GM12892 (cell line): ENCODE data around the gene KIAA0753. TPM values are rescaled to one million over a fixed set of nuclear protein-coding genes. Genes with fewer than 3 reads are reported as not detected.

Source experiments
- DNase-seq: peaks from one replicate; pipeline ENCODE4 v3.0.0; 2011; ENCODE audit not compliant: insufficient read length
- FAIRE-seq: peaks from 2 replicates; lab custom pipeline; 2011; peaks lifted over from hg19 to GRCh38; lab: Jason Lieb, UNC
- POLR2A ChIP-seq: IDR thresholded peaks from 2 replicates; pipeline ENCODE4 v1.6.1; 2011; ENCODE audit warnings: low read depth, low read length, control low read depth
- POLR2AphosphoS5 ChIP-seq: IDR thresholded peaks from 2 replicates; pipeline ENCODE4 v1.6.1; 2011; ENCODE audit warnings: low read depth, low read length, control low read depth
- TAF1 ChIP-seq: IDR thresholded peaks from 2 replicates; pipeline ENCODE4 v1.6.1; 2011; ENCODE audit warnings: low read depth, mild to moderate bottlenecking, control low read depth, low read length, borderline replicate concordance
- polyA plus RNA-seq: library from polyadenylated mRNA; unstranded; fragments of >200 nt; gene quantifications from one replicate; pipeline ENCODE4 v1.2.1, GENCODE V29; 2012; ENCODE audit warnings: missing spikeins, inconsistent platforms; ENCODE audit not compliant: missing spikeins

The KIAA0753 gene
- polyA plus RNA-seq: 9.4 TPM

- FAIRE-seq (peak; percentile 100), DNase-seq (peak; percentile 82)
- TF ChIP-seq POLR2A (peak; percentile 97), POLR2AphosphoS5 (peak; percentile 98), TAF1 (peak; percentile 98)
Observed at GRCh38 chr17:6640536-6641246, at the start of gene KIAA0753, which contains the start of gene TXNDC17. Gene KIAA0753, minus strand, starts transcription at chr17:6640711. Its CDS starts 5,608 bp downstream, at chr17:6635103. Gene TXNDC17, plus strand, starts transcription at chr17:6641060. Its CDS starts 23 bp downstream, at chr17:6641083.

DNA sequence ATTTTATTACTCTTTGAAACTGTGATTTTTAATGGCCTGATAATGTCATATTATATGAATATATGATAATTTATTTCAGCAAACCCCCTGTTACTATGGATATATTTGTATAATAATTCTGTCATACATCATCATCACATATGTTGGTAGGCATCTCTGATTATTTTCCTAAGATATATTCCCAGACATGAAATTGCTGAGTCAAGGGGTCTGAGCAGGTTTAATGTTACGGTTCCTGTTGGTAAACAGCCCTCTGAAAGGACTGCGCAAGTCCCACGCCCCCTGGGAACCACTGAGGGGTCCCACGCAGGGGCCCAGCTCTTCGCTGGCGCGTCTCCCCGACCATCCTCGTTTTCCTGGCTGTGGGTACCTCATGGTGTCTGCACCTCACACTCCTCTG lies 48.4 kb upstream of the KIAA0753 start:
- no peak for TF ChIP-seq TAF1
- no peak for TF ChIP-seq POLR2AphosphoS5
- DNase-seq (no peak), FAIRE-seq (no peak)

GRCh38 chr17:6686026-6686425 lies 45.5 kb upstream of the KIAA0753 start:
- FAIRE-seq: no peak
- TF ChIP-seq POLR2AphosphoS5 (no peak), POLR2A (no peak), TAF1 (no peak)
- no peak for DNase-seq

GRCh38 chr17:6684881-6685767 lies 44.6 kb upstream of the KIAA0753 start:
- FAIRE-seq (no peak), DNase-seq (no peak)
- TF ChIP-seq POLR2A: no peak
- no peak for TF ChIP-seq POLR2AphosphoS5
- TF ChIP-seq TAF1: no peak

DNA sequence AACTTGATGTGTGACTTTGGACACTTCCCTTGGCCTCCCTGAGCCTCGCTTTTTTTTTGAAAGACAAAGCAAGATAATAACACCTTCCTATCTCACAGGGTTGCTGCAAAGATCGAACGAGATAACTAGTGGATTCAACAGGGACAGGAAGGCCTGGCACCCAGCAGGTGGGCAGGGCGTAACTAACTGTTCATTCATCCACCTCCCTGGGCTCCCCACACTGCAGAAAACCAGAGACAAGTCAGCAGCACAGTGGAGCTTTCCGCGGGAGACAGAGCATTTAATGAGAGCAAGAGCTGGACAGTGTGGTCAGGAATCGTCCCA lies 43.9 kb upstream of the KIAA0753 start:
- FAIRE-seq (no peak), DNase-seq (no peak)
- TF ChIP-seq POLR2AphosphoS5 (no peak), POLR2A (no peak), TAF1 (no peak)

- no peak for DNase-seq
- FAIRE-seq: no peak
- TF ChIP-seq TAF1 (no peak), POLR2AphosphoS5 (no peak), POLR2A (no peak)
Observed at GRCh38 chr17:6683730-6684459, 43.4 kb upstream of the KIAA0753 start.

- no peak for FAIRE-seq
- TF ChIP-seq POLR2AphosphoS5: no peak
- no peak for TF ChIP-seq POLR2A
- TF ChIP-seq TAF1: no peak
- DNase-seq: no peak
Observed at GRCh38 chr17:6683081-6683684, 42.7 kb upstream of the KIAA0753 start.

- DNase-seq (no peak), FAIRE-seq (no peak)
- TF ChIP-seq TAF1 (no peak), POLR2AphosphoS5 (no peak), POLR2A (no peak)
Observed at GRCh38 chr17:6682339-6682738, 41.8 kb upstream of the KIAA0753 start.

- FAIRE-seq: no peak
- TF ChIP-seq POLR2AphosphoS5: no peak
- TF ChIP-seq TAF1: no peak
- TF ChIP-seq POLR2A: no peak
- no peak for DNase-seq
Observed at GRCh38 chr17:6681671-6682070, 41.2 kb upstream of the KIAA0753 start.

- no peak for FAIRE-seq
- TF ChIP-seq POLR2A (no peak), POLR2AphosphoS5 (no peak), TAF1 (no peak)
- no peak for DNase-seq
Observed at GRCh38 chr17:6681176-6681575, 40.7 kb upstream of the KIAA0753 start.
